CD1c-positive myeloid dendritic cell (primary cell): Measurements from ENCODE around the gene WBP2NL.

ENCODE experiments used
- DNase-seq: peaks from one replicate; pipeline ENCODE4 v3.0.0-alpha.2; 2016; ENCODE audit errors: extremely low spot score

WBP2NL gene

GRCh38 chr22:41978732-41979131, 19.9 kb upstream of the WBP2NL start:
- no peak for DNase-seq

- DNase-seq, result no peak
Observed at GRCh38 chr22:41979423-41980250, 19.0 kb upstream of the WBP2NL start.

- no peak for DNase-seq
Observed at GRCh38 chr22:41982865-41983264, 15.7 kb upstream of the WBP2NL start.

- peak; percentile 54 for DNase-seq
Observed at GRCh38 chr22:41983513-41984405, 14.8 kb upstream of the WBP2NL start.

- no peak for DNase-seq
Observed at GRCh38 chr22:41987276-41987675, 11.3 kb upstream of the WBP2NL start.

GRCh38 chr22:41989246-41989645, 9.3 kb upstream of the WBP2NL start:
- no peak for DNase-seq

- DNase-seq, result no peak
Observed at GRCh38 chr22:41991111-41991510, 7.5 kb upstream of the WBP2NL start.

- DNase-seq, result no peak
Observed at GRCh38 chr22:41992496-41992895, 6.1 kb upstream of the WBP2NL start.

GRCh38 chr22:41995211-41995610, 3.4 kb upstream of the WBP2NL start:
- DNase-seq, result no peak

- no peak for DNase-seq
Observed at GRCh38 chr22:41996826-41997225, 1.8 kb upstream of the WBP2NL start.

GRCh38 chr22:42000466-42000865, 1.9 kb downstream of the WBP2NL start:
- DNase-seq, result no peak

GRCh38 chr22:42001121-42001520, 2.5 kb downstream of the WBP2NL start:
- no peak for DNase-seq

GRCh38 chr22:42001706-42002105, 3.1 kb downstream of the WBP2NL start:
- DNase-seq, result no peak

GRCh38 chr22:42007922-42008321, 9.3 kb downstream of the WBP2NL start:
- DNase-seq, result no peak

GRCh38 chr22:42010778-42011177, 12.2 kb downstream of the WBP2NL start:
- DNase-seq, result no peak

- DNase-seq, result no peak
Observed at GRCh38 chr22:42013385-42013784, 14.8 kb downstream of the WBP2NL start.

GRCh38 chr22:42016111-42016510, 17.5 kb downstream of the WBP2NL start:
- DNase-seq, result no peak

GRCh38 chr22:42018224-42018623, 19.6 kb downstream of the WBP2NL start:
- DNase-seq, result no peak

- DNase-seq, result no peak
Observed at GRCh38 chr22:42021571-42021970, 23.0 kb downstream of the WBP2NL start.

- DNase-seq, result peak; percentile 56
Observed at GRCh38 chr22:42022162-42022847, 23.7 kb downstream of the WBP2NL start.

GRCh38 chr22:42025421-42025820, 26.8 kb downstream of the WBP2NL start:
- DNase-seq, result no peak

- no peak for DNase-seq
Observed at GRCh38 chr22:42026705-42027104, 28.1 kb downstream of the WBP2NL start.
